LoVo (cell line): ENCODE results near the gene CACNB2.

Source experiments
- DNase-seq: peaks from one replicate; pipeline ENCODE4 v3.0.0-alpha.2; 2016; ENCODE audit warnings: low spot score

Gene CACNB2

GRCh38 chr10:18293536-18294510 lies 153.6 kb downstream of the CACNB2 start:
- DNase-seq, result no peak

GRCh38 chr10:18294633-18295032 lies 154.4 kb downstream of the CACNB2 start:
- no peak for DNase-seq

- DNase-seq, result no peak
These were observed 157.4 kb downstream of the CACNB2 start for GRCh38 chr10:18297659-18298058.

GRCh38 chr10:18298256-18298655 lies 158.0 kb downstream of the CACNB2 start:
- no peak for DNase-seq

GRCh38 chr10:18303851-18304801 lies 163.9 kb downstream of the CACNB2 start:
- DNase-seq, result no peak

- DNase-seq, result no peak
These were observed 165.8 kb downstream of the CACNB2 start for GRCh38 chr10:18306031-18306430.

- no peak for DNase-seq
These were observed 168.4 kb downstream of the CACNB2 start for GRCh38 chr10:18308600-18308999.

GRCh38 chr10:18310761-18311160 lies 170.5 kb downstream of the CACNB2 start:
- DNase-seq, result no peak

GRCh38 chr10:18312374-18313139 lies 172.3 kb downstream of the CACNB2 start:
- DNase-seq, result peak; percentile 40

- no peak for DNase-seq
These were observed 172.9 kb downstream of the CACNB2 start for GRCh38 chr10:18313140-18313530.

GRCh38 chr10:18313626-18314025 lies 173.4 kb downstream of the CACNB2 start:
- no peak for DNase-seq

GRCh38 chr10:18319628-18320027 lies 179.4 kb downstream of the CACNB2 start:
- no peak for DNase-seq

GRCh38 chr10:18321371-18321770 lies 181.1 kb downstream of the CACNB2 start:
- DNase-seq, result no peak

- DNase-seq, result no peak
These were observed 183.7 kb downstream of the CACNB2 start for GRCh38 chr10:18323916-18324315.

GRCh38 chr10:18325410-18325809 lies 185.2 kb downstream of the CACNB2 start:
- no peak for DNase-seq

GRCh38 chr10:18325889-18326531 lies 185.8 kb downstream of the CACNB2 start:
- DNase-seq, result no peak

GRCh38 chr10:18328941-18329340 lies 188.7 kb downstream of the CACNB2 start:
- DNase-seq, result no peak

- DNase-seq, result no peak
These were observed 191.8 kb downstream of the CACNB2 start for GRCh38 chr10:18332048-18332447.

- DNase-seq, result no peak
These were observed 192.3 kb downstream of the CACNB2 start for GRCh38 chr10:18332484-18332883.

- no peak for DNase-seq
These were observed 193.4 kb downstream of the CACNB2 start for GRCh38 chr10:18333621-18334020.

GRCh38 chr10:18334116-18334867 lies 194.1 kb downstream of the CACNB2 start:
- no peak for DNase-seq
